DMS79 (cell line): ENCODE measurements around the gene CYP4F8.
"Not testable (repeated sequence)": the region's sequence is repeated elsewhere in the genome, so short reads cannot be mapped to it uniquely, and the experiment has no call there.

ENCODE experiments used
- DNase-seq: peaks from one replicate; lab custom pipeline; 2025; lab: John Stamatoyannopoulos, UW

The CYP4F8 gene

GRCh38 chr19:15614507-15615379, at the start of gene CYP4F8:
CYP4F8 (plus strand) TSS chr19:15615218; CDS start chr19:15615617, 399 bp downstream.
- no peak for DNase-seq

GRCh38 chr19:15570420-15570819, 44.6 kb upstream of the CYP4F8 start:
- no peak for DNase-seq

GRCh38 chr19:15575406-15575805, 39.6 kb upstream of the CYP4F8 start:
- DNase-seq: no peak

- no peak for DNase-seq
Observed at GRCh38 chr19:15576526-15577156, 38.4 kb upstream of the CYP4F8 start.

GRCh38 chr19:15577184-15577771, 37.7 kb upstream of the CYP4F8 start:
- no peak for DNase-seq

GRCh38 chr19:15583346-15583745, 31.7 kb upstream of the CYP4F8 start:
- DNase-seq: no peak

- no peak for DNase-seq
Observed at GRCh38 chr19:15584095-15584494, 30.9 kb upstream of the CYP4F8 start.

- no peak for DNase-seq
Observed at GRCh38 chr19:15584541-15585115, 30.4 kb upstream of the CYP4F8 start.

- DNase-seq: no peak
Observed at GRCh38 chr19:15587663-15588062, 27.4 kb upstream of the CYP4F8 start.

GRCh38 chr19:15588265-15588664, 26.8 kb upstream of the CYP4F8 start:
- no peak for DNase-seq

GRCh38 chr19:15589760-15590451, 25.1 kb upstream of the CYP4F8 start:
- DNase-seq: no peak

- no peak for DNase-seq
Observed at GRCh38 chr19:15591796-15592195, 23.2 kb upstream of the CYP4F8 start.

GRCh38 chr19:15592506-15592905, 22.5 kb upstream of the CYP4F8 start:
- DNase-seq: not testable (repeated sequence)

GRCh38 chr19:15593766-15594165, 21.3 kb upstream of the CYP4F8 start:
- not testable (repeated sequence) for DNase-seq

- no peak for DNase-seq
Observed at GRCh38 chr19:15595069-15595468, 19.9 kb upstream of the CYP4F8 start.

- DNase-seq: not testable (repeated sequence)
Observed at GRCh38 chr19:15607978-15608925, 6.8 kb upstream of the CYP4F8 start.

- DNase-seq: no peak
Observed at GRCh38 chr19:15609261-15609660, 5.8 kb upstream of the CYP4F8 start.

GRCh38 chr19:15612342-15612741, 2.7 kb upstream of the CYP4F8 start:
- DNase-seq: no peak

GRCh38 chr19:15613338-15613737, 1.7 kb upstream of the CYP4F8 start:
- DNase-seq: no peak

GRCh38 chr19:15615526-15615925, 508 bp downstream of the CYP4F8 start:
- no peak for DNase-seq

- no peak for DNase-seq
Observed at GRCh38 chr19:15616183-15616582, 1.2 kb downstream of the CYP4F8 start.
